Stimulated activated CD4-positive, alpha-beta T cell treated with anti-CD3 and anti-CD28 coated beads, Interleukin-4, amount 100 ng/mL, for 1 hour (primary cell): ENCODE measurements around the gene RBMS3.

Source experiments
- DNase-seq: peaks from one replicate; pipeline ENCODE4 v3.0.0-alpha.2; 2020

Gene RBMS3

GRCh38 chr3:29850641-29851040 is 569.8 kb downstream of the RBMS3 start:
- no peak for DNase-seq

GRCh38 chr3:29852767-29853166 is 571.9 kb downstream of the RBMS3 start:
- DNase-seq: no peak

DNA sequence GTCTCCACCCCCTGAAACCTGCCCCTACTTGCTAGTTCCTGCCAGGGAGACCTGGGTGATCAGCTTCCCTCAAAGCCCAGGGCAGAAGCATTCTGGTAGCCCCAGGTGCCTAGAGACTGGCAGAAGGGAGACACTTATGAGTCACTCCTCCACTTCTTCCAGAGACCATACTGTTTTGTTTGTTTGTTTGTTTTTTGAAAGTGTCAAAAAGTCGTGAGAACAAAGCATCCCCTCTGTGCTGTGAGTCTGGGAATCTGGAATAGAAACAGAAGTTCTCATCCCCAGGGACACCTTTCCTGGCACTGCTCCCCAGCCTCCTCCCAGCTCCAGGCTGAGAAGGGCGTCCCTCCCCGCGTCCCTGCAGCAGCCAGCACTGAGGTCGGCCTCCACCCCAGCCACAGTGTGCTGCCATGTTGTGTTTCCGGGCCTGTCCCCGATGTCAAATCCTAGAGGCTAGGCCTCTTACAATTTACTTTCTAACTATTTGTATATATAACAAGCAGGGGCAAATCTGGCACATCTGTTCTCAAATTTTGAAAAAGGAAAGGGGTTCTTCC is 573.0 kb downstream of the RBMS3 start:
- no peak for DNase-seq

DNA sequence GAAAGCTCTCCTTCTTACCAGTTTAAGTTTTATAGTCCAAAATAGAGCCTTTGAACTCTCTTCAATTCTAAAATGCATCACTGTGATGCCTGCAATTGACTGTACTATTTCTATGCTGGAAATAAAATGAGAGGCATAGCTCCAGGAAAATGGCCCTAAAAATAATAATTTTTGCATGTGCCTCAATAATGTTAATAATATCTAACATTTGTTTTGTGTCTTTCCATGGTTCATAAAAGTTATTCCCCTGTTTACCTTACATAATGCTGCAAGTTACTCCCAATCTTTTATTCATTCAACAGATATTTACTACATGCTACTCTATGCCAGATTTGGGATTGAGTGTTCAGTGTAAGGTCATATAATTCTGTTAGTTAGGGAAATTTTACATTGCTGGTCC is 574.0 kb downstream of the RBMS3 start:
- no peak for DNase-seq

DNA sequence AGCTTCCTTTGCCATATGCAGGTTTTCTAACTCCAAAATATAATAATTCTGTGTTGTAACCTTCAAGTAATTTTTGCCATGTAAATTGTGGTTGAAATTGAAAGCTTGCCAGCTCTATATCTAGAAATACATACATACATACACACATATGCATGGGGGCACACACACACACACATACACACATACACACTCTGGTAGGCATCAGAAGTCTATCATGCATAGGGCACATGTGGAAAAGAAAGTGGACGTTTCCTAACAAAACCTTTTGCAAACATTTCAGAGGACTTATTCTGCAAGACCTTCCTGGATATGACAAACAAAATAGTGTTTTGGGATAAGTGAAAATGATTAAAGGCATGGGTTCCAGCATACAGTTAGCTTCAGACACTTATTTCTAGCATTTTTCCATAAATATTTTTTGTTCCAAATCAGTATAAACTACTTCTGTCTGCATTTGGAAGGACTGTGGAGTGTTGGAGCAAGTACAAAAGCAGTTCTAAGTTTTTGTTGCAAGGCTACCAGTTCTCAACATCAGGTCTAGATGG is 578.9 kb downstream of the RBMS3 start:
- DNase-seq: no peak

- DNase-seq: no peak
Measured at GRCh38 chr3:29864809-29865208, 583.9 kb downstream of the RBMS3 start.

DNA sequence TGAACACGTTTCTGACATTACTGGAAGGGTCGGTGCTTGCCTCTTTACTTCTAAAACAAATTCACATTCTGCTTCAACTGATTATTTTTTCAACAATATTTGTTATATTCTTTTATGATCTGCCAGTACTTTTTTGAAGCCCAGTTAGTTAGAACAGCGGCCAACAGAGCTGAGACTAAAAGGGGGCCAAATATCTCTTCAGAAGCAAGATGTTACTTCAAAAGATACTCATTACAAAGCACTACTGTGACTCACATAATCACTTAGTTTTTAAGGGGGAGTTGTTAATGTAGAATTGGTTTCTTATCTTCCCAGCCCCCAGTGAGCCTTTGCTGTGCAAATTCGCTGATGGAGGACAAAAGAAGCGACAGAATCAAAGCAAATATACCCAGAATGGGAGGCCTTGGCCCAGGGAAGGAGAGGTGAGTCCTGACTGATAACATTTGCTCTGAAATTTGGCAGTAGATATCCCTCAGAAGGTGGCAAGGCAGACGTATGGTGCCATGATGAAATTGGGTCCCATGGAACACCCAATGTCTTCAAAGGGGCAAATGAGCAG is 587.8 kb downstream of the RBMS3 start:
- no peak for DNase-seq

DNA sequence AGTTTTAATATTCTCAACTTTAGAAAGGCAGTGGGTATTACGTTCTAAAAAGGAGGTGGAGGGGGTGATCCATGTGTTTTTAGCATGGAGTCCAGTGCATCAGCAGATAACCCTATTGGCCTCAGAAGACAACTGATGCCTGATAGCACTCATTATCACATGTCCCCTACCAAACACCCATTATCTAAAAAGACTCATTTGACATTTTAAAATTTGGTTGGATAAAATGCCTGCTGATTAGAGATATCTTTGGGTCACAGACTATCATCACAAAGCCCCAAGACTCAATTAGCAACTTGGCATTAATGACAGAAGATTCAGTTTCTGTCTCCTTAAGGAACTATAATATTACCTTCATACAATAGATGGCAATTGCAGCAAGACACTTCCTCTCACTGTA is 589.3 kb downstream of the RBMS3 start:
- no peak for DNase-seq

- DNase-seq: no peak
Measured at GRCh38 chr3:29871087-29871486, 590.2 kb downstream of the RBMS3 start.

DNA sequence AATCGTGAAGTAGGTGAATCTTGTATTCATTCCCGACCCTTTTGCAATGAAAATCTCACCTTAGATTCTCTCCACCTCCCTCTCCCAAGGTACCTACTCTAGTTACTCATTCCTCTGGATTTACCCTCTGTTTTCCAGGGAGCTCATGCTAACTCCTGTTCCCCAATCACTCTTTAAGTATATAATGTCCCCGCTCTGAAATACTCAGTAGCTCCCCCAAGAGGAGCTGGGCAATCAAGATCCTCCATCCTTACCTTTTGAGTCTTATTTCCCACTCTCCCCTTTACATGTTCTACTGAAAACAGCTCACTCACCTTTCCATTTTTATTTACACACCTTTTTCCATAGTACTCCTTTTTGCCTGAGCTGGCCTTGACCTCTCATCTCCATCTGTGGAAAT is 599.9 kb downstream of the RBMS3 start:
- DNase-seq: no peak

DNA sequence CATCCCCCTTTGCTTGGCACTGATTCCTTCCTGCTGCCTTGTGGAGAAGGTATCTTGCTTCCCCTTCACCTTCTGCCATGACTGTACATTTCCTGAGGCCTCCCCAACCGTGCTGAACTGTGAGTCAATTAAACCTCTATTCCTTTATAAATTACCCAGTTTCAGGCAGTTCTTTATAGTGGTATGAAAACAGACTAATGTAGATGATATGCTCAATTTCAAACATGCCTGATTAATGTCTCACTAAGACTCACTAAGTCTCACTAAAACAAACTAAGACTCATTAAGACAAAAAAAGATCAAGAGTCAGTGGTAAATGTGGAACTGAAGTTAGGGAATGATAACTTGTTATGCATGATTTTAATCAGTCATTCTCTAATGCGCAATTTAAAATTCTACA is 606.6 kb downstream of the RBMS3 start:
- no peak for DNase-seq

DNA sequence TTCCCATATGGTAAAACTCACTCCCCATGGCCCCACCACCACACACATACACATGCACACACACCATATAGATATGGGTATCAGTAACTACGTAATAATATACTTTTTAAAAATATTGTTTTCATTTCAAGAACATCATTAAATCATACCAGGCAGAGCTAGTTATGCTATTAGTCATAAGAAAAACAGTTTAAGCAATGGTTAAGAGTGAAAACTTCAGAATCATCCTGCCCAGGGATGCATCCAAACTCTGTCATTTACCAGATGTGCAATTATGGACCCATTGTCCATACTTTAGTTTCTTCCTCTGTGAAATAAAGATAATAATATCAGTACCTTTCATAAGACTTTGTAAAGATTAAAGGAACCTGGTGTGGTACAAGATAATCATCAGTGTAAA is 608.3 kb downstream of the RBMS3 start:
- DNase-seq: no peak

- DNase-seq: no peak
Measured at GRCh38 chr3:29890801-29891200, 609.9 kb downstream of the RBMS3 start.

- no peak for DNase-seq
Measured at GRCh38 chr3:29892976-29893554, 612.2 kb downstream of the RBMS3 start.

GRCh38 chr3:29896856-29897255 is 616.0 kb downstream of the RBMS3 start:
- no peak for DNase-seq

- no peak for DNase-seq
Measured at GRCh38 chr3:29898171-29898965, 617.5 kb downstream of the RBMS3 start.

GRCh38 chr3:29899021-29899420 is 618.1 kb downstream of the RBMS3 start:
- no peak for DNase-seq

GRCh38 chr3:29901097-29901496 is 620.2 kb downstream of the RBMS3 start:
- DNase-seq: no peak

DNA sequence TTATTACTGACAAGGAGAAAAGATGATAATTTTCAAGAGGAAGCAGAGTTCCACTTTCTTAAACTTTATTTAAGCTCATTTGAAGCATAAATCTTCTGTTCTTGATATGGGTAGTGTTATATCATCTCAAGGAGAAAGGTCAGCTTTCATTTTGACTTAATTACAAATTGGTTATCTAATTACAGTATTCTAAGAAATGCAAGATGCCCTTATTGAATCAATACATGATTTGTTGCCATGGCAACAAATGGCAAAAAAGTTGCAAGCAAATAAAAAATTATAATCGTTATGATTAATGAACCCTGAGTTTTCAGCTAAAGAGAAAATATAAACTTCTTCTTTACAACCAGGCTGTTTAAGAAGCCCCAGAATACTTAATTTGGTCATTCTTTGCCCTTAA is 622.7 kb downstream of the RBMS3 start:
- no peak for DNase-seq

- no peak for DNase-seq
Measured at GRCh38 chr3:29906906-29907305, 626.0 kb downstream of the RBMS3 start.

DNA sequence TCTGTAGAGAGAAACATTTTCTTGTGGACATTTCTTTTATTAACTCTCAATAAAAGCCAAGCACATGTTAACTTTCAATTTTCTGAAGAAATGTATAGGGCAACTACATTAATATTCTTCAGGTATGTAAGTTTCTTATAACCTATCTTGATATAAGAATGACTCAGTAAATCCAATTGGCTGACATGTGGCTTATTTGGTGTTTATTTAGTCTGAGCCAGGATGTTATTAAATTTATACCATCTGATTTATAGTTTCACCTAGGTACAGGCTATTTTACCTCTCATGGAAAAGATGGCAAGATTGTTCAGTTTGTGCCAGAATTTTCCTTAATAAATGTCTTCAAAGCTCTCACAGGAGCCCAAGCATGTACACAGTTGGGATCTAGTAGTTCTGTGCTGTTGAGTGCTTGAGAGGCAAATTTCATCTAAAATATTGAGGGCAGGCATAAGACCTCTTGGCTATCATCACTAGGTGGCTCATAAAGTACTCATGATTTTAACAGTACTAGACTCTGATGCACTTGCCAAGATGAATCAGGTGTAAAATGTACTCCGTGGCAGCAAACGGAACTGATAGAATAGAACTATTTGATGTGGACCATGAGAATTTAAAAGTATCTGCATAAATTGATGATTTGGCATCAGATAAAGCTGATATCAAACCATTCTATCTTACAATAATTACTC is 631.9 kb downstream of the RBMS3 start:
- no peak for DNase-seq

GRCh38 chr3:29914861-29915524 is 634.1 kb downstream of the RBMS3 start:
- DNase-seq: no peak

DNA sequence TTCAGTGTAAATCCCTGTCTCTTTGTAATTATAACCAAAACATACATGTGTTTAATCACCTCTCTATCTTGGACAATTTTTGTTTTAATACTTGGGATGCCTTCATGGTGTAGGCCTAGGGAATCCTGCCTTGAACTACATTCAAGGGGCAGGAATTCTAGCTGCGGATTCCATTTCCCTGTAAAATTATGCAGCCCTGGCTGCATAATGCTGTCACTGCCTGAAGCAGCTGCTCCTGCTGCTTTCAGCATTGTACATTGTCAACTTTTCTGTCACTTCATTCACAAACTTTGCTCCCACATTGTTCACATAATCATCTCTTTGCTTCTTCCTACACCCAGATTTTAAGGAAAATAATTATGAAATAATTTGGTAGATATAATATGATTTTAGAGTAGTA is 638.7 kb downstream of the RBMS3 start:
- no peak for DNase-seq
